ENCODE measurements around the gene MYOM1.

GRCh38 chr18:3069671-3070433 lies 149.9 kb downstream of the MYOM1 start:
- TF ChIP-seq GATA2 (IDR thresholded peaks at IDR 0.05; ENCODE audit: low read depth, low read length) (no peak), GATA3 (IDR thresholded peaks at IDR 0.05; ENCODE audit: low read depth, low read length) (no peak)

Measured in SH-SY5Y (cell line).